Measurements from ENCODE around the gene PLLP. TPM values are rescaled to one million over a fixed set of nuclear protein-coding genes. Genes with fewer than 3 reads are reported as not detected.
A peak's percentile ranks its signal among the peaks of the same experiment; 100 is the strongest.

The PLLP gene
- total and polyA plus RNA-seq, 10 of the 15 experiments (the other 5 are each of a cell fraction or from before 2014, with no cell fraction given) = 0.21 to 5.8 (median 0.67) TPM

DNA sequence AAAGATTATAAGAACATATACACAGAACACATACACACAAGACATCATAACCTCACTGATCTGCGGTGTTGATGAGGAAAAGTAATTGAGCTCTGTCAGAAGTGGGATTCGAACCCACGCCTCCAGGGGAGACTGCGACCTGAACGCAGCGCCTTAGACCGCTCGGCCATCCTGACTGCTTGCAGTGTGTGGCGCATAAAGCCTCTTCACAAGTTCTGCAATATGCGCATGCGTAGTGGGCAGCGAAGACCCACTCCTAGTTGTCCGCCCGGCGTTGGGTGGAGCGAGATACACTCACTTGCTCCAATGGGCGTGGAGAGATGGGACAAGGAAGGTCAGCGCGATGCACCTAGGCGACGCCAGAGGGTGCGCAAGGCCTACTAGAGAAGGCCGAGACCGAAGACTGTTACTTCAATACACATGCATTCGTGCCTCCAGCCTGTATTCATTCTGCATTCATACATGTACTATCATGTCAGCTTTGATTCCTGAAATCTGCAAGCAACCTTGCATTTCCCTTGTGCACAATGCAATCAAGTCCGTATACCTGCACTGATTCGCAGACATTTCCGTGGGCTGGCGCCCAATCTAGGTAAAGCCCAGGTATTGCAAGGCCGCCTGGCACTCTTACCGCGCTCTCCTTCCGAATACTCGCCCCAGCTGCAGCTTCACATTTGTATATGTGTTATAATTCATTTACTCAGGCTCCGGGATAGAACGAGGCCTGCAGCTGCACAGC is 16.1 kb upstream of the PLLP start (continued):
- TF ChIP-seq EED (IDR thresholded peaks at IDR 0.05; ENCODE audit: low read depth) (0 out of 2 replicates have a peak, but pooled peaks have one; percentile 27), HCFC1 (IDR thresholded peaks at IDR 0.05; ENCODE audit: low read length) (peak; percentile 59), SIX5 (IDR thresholded peaks at IDR 0.05; ENCODE audit: low read depth, low read length, severe bottlenecking) (no peak), ATF7 (IDR thresholded peaks at IDR 0.05; ENCODE audit: low read depth) (no peak; the same call in none of the 2 replicates), EZH2 (IDR thresholded peaks at IDR 0.05; ENCODE audit: borderline replicate concordance, control insufficient read depth, low read depth, low read length) (no peak), POU2F2 (IDR thresholded peaks at IDR 0.05; ENCODE audit: borderline replicate concordance, low read depth, low read length) (peak; percentile 42; the same call in 2 of the 3 replicates), HDAC2 (IDR thresholded peaks at IDR 0.05) (no peak), SMAD1 (IDR thresholded peaks at IDR 0.05; ENCODE audit: low read depth, partially characterized antibody) (no peak), EGR1 (IDR thresholded peaks at IDR 0.05; ENCODE audit: borderline replicate concordance in 1 of 2, low read depth in 2 of 2, low read length in 2 of 2) (no peak), MEF2A (IDR thresholded peaks at IDR 0.05; ENCODE audit: insufficient read depth, low read depth, low read length) (peak; percentile 67; the same call in 1 of the 2 replicates), FOXK2 (IDR thresholded peaks at IDR 0.05) (peak; percentile 76), BRCA1 (IDR thresholded peaks at IDR 0.05; ENCODE audit: low read depth, low read length) (no peak), FOXM1 (IDR thresholded peaks at IDR 0.05; ENCODE audit: low read depth, low read length) (no peak), FOS (IDR thresholded peaks at IDR 0.05; ENCODE audit: borderline replicate concordance, extremely low read depth, insufficient read length) (no peak)
- TF ChIP-seq, protein P1, sequence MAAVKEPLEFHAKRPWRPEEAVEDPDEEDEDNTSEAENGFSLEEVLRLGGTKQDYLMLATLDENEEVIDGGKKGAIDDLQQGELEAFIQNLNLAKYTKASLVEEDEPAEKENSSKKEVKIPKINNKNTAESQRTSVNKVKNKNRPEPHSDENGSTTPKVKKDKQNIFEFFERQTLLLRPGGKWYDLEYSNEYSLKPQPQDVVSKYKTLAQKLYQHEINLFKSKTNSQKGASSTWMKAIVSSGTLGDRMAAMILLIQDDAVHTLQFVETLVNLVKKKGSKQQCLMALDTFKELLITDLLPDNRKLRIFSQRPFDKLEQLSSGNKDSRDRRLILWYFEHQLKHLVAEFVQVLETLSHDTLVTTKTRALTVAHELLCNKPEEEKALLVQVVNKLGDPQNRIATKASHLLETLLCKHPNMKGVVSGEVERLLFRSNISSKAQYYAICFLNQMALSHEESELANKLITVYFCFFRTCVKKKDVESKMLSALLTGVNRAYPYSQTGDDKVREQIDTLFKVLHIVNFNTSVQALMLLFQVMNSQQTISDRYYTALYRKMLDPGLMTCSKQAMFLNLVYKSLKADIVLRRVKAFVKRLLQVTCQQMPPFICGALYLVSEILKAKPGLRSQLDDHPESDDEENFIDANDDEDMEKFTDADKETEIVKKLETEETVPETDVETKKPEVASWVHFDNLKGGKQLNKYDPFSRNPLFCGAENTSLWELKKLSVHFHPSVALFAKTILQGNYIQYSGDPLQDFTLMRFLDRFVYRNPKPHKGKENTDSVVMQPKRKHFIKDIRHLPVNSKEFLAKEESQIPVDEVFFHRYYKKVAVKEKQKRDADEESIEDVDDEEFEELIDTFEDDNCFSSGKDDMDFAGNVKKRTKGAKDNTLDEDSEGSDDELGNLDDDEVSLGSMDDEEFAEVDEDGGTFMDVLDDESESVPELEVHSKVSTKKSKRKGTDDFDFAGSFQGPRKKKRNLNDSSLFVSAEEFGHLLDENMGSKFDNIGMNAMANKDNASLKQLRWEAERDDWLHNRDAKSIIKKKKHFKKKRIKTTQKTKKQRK (IDR thresholded peaks at IDR 0.05; ENCODE audit: low read depth, low read length) = no peak
- TF ChIP-seq, protein P2, sequence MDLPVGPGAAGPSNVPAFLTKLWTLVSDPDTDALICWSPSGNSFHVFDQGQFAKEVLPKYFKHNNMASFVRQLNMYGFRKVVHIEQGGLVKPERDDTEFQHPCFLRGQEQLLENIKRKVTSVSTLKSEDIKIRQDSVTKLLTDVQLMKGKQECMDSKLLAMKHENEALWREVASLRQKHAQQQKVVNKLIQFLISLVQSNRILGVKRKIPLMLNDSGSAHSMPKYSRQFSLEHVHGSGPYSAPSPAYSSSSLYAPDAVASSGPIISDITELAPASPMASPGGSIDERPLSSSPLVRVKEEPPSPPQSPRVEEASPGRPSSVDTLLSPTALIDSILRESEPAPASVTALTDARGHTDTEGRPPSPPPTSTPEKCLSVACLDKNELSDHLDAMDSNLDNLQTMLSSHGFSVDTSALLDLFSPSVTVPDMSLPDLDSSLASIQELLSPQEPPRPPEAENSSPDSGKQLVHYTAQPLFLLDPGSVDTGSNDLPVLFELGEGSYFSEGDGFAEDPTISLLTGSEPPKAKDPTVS (IDR thresholded peaks at IDR 0.05; ENCODE audit: low read depth, low read length) = no peak
- TF ChIP-seq, protein P3, sequence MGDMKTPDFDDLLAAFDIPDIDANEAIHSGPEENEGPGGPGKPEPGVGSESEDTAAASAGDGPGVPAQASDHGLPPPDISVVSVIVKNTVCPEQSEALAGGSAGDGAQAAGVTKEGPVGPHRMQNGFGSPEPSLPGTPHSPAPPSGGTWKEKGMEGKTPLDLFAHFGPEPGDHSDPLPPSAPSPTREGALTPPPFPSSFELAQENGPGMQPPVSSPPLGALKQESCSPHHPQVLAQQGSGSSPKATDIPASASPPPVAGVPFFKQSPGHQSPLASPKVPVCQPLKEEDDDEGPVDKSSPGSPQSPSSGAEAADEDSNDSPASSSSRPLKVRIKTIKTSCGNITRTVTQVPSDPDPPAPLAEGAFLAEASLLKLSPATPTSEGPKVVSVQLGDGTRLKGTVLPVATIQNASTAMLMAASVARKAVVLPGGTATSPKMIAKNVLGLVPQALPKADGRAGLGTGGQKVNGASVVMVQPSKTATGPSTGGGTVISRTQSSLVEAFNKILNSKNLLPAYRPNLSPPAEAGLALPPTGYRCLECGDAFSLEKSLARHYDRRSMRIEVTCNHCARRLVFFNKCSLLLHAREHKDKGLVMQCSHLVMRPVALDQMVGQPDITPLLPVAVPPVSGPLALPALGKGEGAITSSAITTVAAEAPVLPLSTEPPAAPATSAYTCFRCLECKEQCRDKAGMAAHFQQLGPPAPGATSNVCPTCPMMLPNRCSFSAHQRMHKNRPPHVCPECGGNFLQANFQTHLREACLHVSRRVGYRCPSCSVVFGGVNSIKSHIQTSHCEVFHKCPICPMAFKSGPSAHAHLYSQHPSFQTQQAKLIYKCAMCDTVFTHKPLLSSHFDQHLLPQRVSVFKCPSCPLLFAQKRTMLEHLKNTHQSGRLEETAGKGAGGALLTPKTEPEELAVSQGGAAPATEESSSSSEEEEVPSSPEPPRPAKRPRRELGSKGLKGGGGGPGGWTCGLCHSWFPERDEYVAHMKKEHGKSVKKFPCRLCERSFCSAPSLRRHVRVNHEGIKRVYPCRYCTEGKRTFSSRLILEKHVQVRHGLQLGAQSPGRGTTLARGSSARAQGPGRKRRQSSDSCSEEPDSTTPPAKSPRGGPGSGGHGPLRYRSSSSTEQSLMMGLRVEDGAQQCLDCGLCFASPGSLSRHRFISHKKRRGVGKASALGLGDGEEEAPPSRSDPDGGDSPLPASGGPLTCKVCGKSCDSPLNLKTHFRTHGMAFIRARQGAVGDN (IDR thresholded peaks at IDR 0.05) = no peak; the same call in 1 of the 2 replicates
- TF ChIP-seq, protein P4, sequence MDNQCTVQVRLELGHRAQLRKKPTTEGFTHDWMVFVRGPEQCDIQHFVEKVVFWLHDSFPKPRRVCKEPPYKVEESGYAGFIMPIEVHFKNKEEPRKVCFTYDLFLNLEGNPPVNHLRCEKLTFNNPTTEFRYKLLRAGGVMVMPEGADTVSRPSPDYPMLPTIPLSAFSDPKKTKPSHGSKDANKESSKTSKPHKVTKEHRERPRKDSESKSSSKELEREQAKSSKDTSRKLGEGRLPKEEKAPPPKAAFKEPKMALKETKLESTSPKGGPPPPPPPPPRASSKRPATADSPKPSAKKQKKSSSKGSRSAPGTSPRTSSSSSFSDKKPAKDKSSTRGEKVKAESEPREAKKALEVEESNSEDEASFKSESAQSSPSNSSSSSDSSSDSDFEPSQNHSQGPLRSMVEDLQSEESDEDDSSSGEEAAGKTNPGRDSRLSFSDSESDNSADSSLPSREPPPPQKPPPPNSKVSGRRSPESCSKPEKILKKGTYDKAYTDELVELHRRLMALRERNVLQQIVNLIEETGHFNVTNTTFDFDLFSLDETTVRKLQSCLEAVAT (IDR thresholded peaks at IDR 0.05) = peak; percentile 94
